Ovary (tissue), 3 donors: ENCODE measurements around the gene IL12RB2.
"Not testable (repeated sequence)": the region's sequence is repeated elsewhere in the genome, so short reads cannot be mapped to it uniquely, and the experiment has no call there.

Source experiments
- CTCF ChIP-seq, 3 donors: fragments of 450-650 bp in 2 of 3; fragments of 200-600 bp in 1 of 3; IDR thresholded peaks; one replicate each; pipeline versions ENCODE4 v1.5.1 to v1.8.0; 2016 to 2022; ENCODE audit warnings: antibody characterized with exemption in 3 of 3, mild to moderate bottlenecking in 1 of 3
- POLR2A ChIP-seq: fragments of 450-650 bp; IDR thresholded peaks from one replicate; pipeline ENCODE4 v1.6.1; 2017; ENCODE audit warnings: antibody characterized with exemption, mild to moderate bottlenecking, moderate library complexity
- donor health status: DM: no; HTN: no; CAD: no.

DNA sequence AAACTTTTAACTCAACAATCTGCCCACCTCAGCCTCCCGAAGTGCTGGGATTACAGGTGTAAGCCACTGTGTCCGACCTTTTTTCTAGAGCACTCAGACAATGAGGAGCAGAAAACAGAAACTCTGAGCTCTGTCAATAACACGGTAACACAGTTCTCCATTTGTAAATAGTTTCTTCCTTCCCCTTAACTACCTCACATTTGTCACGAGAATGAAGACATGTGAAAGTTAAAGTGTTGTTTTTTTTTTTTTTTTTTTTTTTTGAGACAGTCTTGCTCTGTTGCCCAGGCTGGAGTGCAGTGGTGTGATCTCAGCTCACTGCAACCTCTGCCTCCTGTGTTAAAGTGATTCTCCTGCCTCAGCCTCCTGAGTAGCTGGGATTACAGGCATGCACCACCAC lies 110.1 kb downstream of the IL12RB2 start:
- not testable (repeated sequence) for TF ChIP-seq POLR2A; CTCF (IDR thresholded peaks at IDR 0.05)
